PC-3 (cell line): ENCODE results near the gene CRABP2.

ENCODE experiments used
- CTCF ChIP-seq: fragments of 300-600 bp; sonication (generic); conservative IDR thresholded peaks from 2 replicates; pipeline ENCODE4 v1.5.1; 2017; ENCODE audit warnings: antibody characterized with exemption, low read depth, mild to moderate bottlenecking, low read length
- EZH2 ChIP-seq: fragments of 300-600 bp; sonication (generic); IDR thresholded peaks from one replicate; pipeline ENCODE4 v1.6.1; 2017; ENCODE audit warnings: antibody characterized with exemption, mild to moderate bottlenecking, low read length; ENCODE audit not compliant: unreplicated experiment
- EZH2phosphoT487 ChIP-seq: fragments of 300-600 bp; sonication (generic); IDR thresholded peaks from 2 replicates; pipeline ENCODE4 v1.6.1; 2018; ENCODE audit warnings: mild to moderate bottlenecking, antibody characterized with exemption, low read length, borderline replicate concordance

- no peak for TF ChIP-seq EZH2phosphoT487
- TF ChIP-seq EZH2 = no peak
- TF ChIP-seq CTCF = no peak
Observed at GRCh38 chr1:156680056-156680455, 25.3 kb downstream of the CRABP2 start.
